Measurements from ENCODE around the gene GALNT18.
"Not testable (repeated sequence)": the region's sequence is repeated elsewhere in the genome, so short reads cannot be mapped to it uniquely, and the experiment has no call there.

GALNT18 gene

GRCh38 chr11:11449327-11449726 is 172.5 kb downstream of the GALNT18 start:
- Mint-ChIP-seq H3K27ac (no peak overlapping the region), H3K4me1 (ENCODE audit: low read depth) (no peaks in the 10 kb centered on the region), H3K4me3 (no peak overlapping the region), H3K9me3 (ENCODE audit: low read depth) (no peaks in the 10 kb centered on the region), H3K27me3 (no peaks in the 10 kb centered on the region), H3K36me3 (no peaks in the 10 kb centered on the region)

- no peaks in the 10 kb centered on the region for H3K27me3 Mint-ChIP-seq
- H3K4me1 Mint-ChIP-seq (ENCODE audit: low read depth) = no peaks in the 10 kb centered on the region
- H3K4me3 Mint-ChIP-seq = no peak overlapping the region
- no peaks in the 10 kb centered on the region for H3K36me3 Mint-ChIP-seq
- no peak overlapping the region for H3K27ac Mint-ChIP-seq
- no peaks in the 10 kb centered on the region for H3K9me3 Mint-ChIP-seq (ENCODE audit: low read depth)
Measured at GRCh38 chr11:11448626-11449025, 173.2 kb downstream of the GALNT18 start.

GRCh38 chr11:11447601-11448000 is 174.2 kb downstream of the GALNT18 start:
- H3K27me3 Mint-ChIP-seq; H3K9me3 Mint-ChIP-seq (ENCODE audit: low read depth); H3K36me3 Mint-ChIP-seq; H3K27ac Mint-ChIP-seq; H3K4me3 Mint-ChIP-seq; H3K4me1 Mint-ChIP-seq (ENCODE audit: low read depth): not testable (repeated sequence)

GRCh38 chr11:11446967-11447366 is 174.8 kb downstream of the GALNT18 start:
- H3K9me3 Mint-ChIP-seq (ENCODE audit: low read depth) = no peaks in the 10 kb centered on the region
- H3K4me1 Mint-ChIP-seq (ENCODE audit: low read depth) = no peaks in the 10 kb centered on the region
- H3K36me3 Mint-ChIP-seq = no peaks in the 10 kb centered on the region
- H3K4me3 Mint-ChIP-seq = no peak overlapping the region
- H3K27ac Mint-ChIP-seq = no peak overlapping the region
- no peaks in the 10 kb centered on the region for H3K27me3 Mint-ChIP-seq

GRCh38 chr11:11446564-11446963 is 175.2 kb downstream of the GALNT18 start:
- no peaks in the 10 kb centered on the region for H3K4me1 Mint-ChIP-seq (ENCODE audit: low read depth)
- no peaks in the 10 kb centered on the region for H3K9me3 Mint-ChIP-seq (ENCODE audit: low read depth)
- no peaks in the 10 kb centered on the region for H3K27me3 Mint-ChIP-seq
- no peak overlapping the region for H3K4me3 Mint-ChIP-seq
- no peak overlapping the region for H3K27ac Mint-ChIP-seq
- no peaks in the 10 kb centered on the region for H3K36me3 Mint-ChIP-seq

GRCh38 chr11:11445441-11446185 is 176.2 kb downstream of the GALNT18 start:
- Mint-ChIP-seq H3K27me3 (no peaks in the 10 kb centered on the region), H3K27ac (no peak overlapping the region), H3K36me3 (no peaks in the 10 kb centered on the region), H3K9me3 (ENCODE audit: low read depth) (no peaks in the 10 kb centered on the region), H3K4me1 (ENCODE audit: low read depth) (no peaks in the 10 kb centered on the region), H3K4me3 (no peak overlapping the region)

GRCh38 chr11:11444804-11445131 is 177.0 kb downstream of the GALNT18 start:
- no peaks in the 10 kb centered on the region for H3K4me1 Mint-ChIP-seq (ENCODE audit: low read depth)
- H3K4me3 Mint-ChIP-seq = no peak overlapping the region
- no peak overlapping the region for H3K27ac Mint-ChIP-seq
- H3K9me3 Mint-ChIP-seq (ENCODE audit: low read depth) = no peaks in the 10 kb centered on the region
- H3K27me3 Mint-ChIP-seq = no peaks in the 10 kb centered on the region
- H3K36me3 Mint-ChIP-seq = no peaks in the 10 kb centered on the region

GRCh38 chr11:11444027-11444803 is 177.6 kb downstream of the GALNT18 start:
- Mint-ChIP-seq H3K9me3 (ENCODE audit: low read depth) (no peaks in the 10 kb centered on the region), H3K4me3 (no peak overlapping the region), H3K36me3 (no peaks in the 10 kb centered on the region), H3K4me1 (ENCODE audit: low read depth) (no peaks in the 10 kb centered on the region), H3K27me3 (no peaks in the 10 kb centered on the region), H3K27ac (no peak overlapping the region)

- H3K4me1 Mint-ChIP-seq (ENCODE audit: low read depth) = no peaks in the 10 kb centered on the region
- H3K36me3 Mint-ChIP-seq = no peaks in the 10 kb centered on the region
- no peak overlapping the region for H3K4me3 Mint-ChIP-seq
- no peak overlapping the region for H3K27ac Mint-ChIP-seq
- no peaks in the 10 kb centered on the region for H3K27me3 Mint-ChIP-seq
- H3K9me3 Mint-ChIP-seq (ENCODE audit: low read depth) = no peaks in the 10 kb centered on the region
Measured at GRCh38 chr11:11442791-11443190, 179.0 kb downstream of the GALNT18 start.

- Mint-ChIP-seq H3K9me3 (ENCODE audit: low read depth) (no peaks in the 10 kb centered on the region), H3K36me3 (no peaks in the 10 kb centered on the region), H3K4me1 (ENCODE audit: low read depth) (no peaks in the 10 kb centered on the region), H3K27me3 (no peaks in the 10 kb centered on the region), H3K4me3 (no peak overlapping the region), H3K27ac (no peak overlapping the region)
Measured at GRCh38 chr11:11441516-11441915, 180.3 kb downstream of the GALNT18 start.

- no peaks in the 10 kb centered on the region for H3K9me3 Mint-ChIP-seq (ENCODE audit: low read depth)
- H3K36me3 Mint-ChIP-seq = no peaks in the 10 kb centered on the region
- H3K27ac Mint-ChIP-seq = no peak overlapping the region
- no peak overlapping the region for H3K4me3 Mint-ChIP-seq
- H3K4me1 Mint-ChIP-seq (ENCODE audit: low read depth) = no peaks in the 10 kb centered on the region
- no peaks in the 10 kb centered on the region for H3K27me3 Mint-ChIP-seq
Measured at GRCh38 chr11:11441091-11441490, 180.7 kb downstream of the GALNT18 start.

GRCh38 chr11:11440144-11440543 is 181.7 kb downstream of the GALNT18 start:
- Mint-ChIP-seq H3K4me1 (ENCODE audit: low read depth) (no peaks in the 10 kb centered on the region), H3K4me3 (no peak overlapping the region), H3K27me3 (no peaks in the 10 kb centered on the region), H3K36me3 (no peaks in the 10 kb centered on the region), H3K27ac (no peak overlapping the region), H3K9me3 (ENCODE audit: low read depth) (no peaks in the 10 kb centered on the region)

- Mint-ChIP-seq H3K4me1 (ENCODE audit: low read depth) (no peaks in the 10 kb centered on the region), H3K27me3 (no peaks in the 10 kb centered on the region), H3K4me3 (no peak overlapping the region), H3K27ac (no peak overlapping the region), H3K9me3 (ENCODE audit: low read depth) (no peaks in the 10 kb centered on the region), H3K36me3 (no peaks in the 10 kb centered on the region)
Measured at GRCh38 chr11:11439591-11439990, 182.2 kb downstream of the GALNT18 start.

GRCh38 chr11:11436715-11437313 is 185.0 kb downstream of the GALNT18 start:
- H3K36me3 Mint-ChIP-seq = no peaks in the 10 kb centered on the region
- H3K27me3 Mint-ChIP-seq = no peaks in the 10 kb centered on the region
- H3K27ac Mint-ChIP-seq = no peak overlapping the region
- H3K4me3 Mint-ChIP-seq = no peak overlapping the region
- no peaks in the 10 kb centered on the region for H3K4me1 Mint-ChIP-seq (ENCODE audit: low read depth)
- H3K9me3 Mint-ChIP-seq (ENCODE audit: low read depth) = no peaks in the 10 kb centered on the region

GRCh38 chr11:11435635-11436034 is 186.2 kb downstream of the GALNT18 start:
- Mint-ChIP-seq H3K27ac (no peak overlapping the region), H3K4me3 (no peak overlapping the region), H3K9me3 (ENCODE audit: low read depth) (no peaks in the 10 kb centered on the region), H3K27me3 (no peaks in the 10 kb centered on the region), H3K4me1 (ENCODE audit: low read depth) (no peaks in the 10 kb centered on the region), H3K36me3 (no peaks in the 10 kb centered on the region)
